ENCODE measurements around the gene ZBED1.
A peak's percentile ranks its signal among the peaks of the same experiment; 100 is the strongest.
"Not testable (repeated sequence)": the region's sequence is repeated elsewhere in the genome, so short reads cannot be mapped to it uniquely, and the experiment has no call there.

ZBED1 gene

GRCh38 chrX:2474963-2475726, 25.6 kb downstream of the ZBED1 start:
- no peak for DNase-seq (ENCODE audit: low spot score)

GRCh38 chrX:2474280-2474962, 26.4 kb downstream of the ZBED1 start:
- DNase-seq (ENCODE audit: low spot score), result no peak

- DNase-seq (ENCODE audit: low spot score), result not testable (repeated sequence)
These were observed 27.7 kb downstream of the ZBED1 start for GRCh38 chrX:2473064-2473463.

DNA sequence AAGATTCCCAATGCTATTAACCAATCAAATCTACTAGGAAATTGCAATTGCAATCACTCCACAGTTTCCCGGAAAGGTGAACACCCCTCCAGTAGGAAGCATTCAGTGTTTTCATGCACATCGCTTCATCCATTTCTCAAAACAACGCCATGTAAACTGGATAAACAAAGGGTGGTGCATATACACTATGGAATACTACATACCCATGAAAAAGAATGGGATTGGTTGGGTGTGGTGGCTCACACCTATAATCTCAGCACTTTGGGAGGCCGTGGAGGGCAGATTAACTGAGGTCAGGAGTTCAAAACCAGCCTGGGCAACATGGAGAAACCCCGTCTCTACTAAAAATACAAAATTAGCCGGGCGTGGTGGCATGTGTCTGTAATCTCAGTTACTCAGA, 29.1 kb downstream of the ZBED1 start:
- DNase-seq (ENCODE audit: low spot score), result no peak

- not testable (repeated sequence) for DNase-seq (ENCODE audit: low spot score)
These were observed 29.6 kb downstream of the ZBED1 start for GRCh38 chrX:2471126-2471525.

DNA sequence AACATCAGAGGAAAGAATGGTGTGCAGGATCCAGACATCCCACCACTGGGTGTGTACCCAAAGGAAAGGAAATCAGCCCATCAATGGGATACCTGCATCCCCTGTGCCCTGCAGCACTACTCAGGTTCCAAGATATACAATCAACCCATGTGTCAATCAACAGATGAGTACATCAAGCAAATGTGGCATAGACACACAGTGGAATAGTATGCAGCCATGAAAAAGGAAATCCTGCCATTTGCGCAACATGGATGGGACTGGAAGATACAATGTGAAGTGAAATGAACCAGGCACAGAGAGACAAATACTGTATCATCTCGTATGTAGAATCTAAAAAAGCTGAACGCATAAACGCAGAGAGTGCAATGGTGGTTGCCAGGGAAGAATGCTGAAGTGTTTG, 30.9 kb downstream of the ZBED1 start:
- DNase-seq (ENCODE audit: low spot score), result not testable (repeated sequence)

DNA sequence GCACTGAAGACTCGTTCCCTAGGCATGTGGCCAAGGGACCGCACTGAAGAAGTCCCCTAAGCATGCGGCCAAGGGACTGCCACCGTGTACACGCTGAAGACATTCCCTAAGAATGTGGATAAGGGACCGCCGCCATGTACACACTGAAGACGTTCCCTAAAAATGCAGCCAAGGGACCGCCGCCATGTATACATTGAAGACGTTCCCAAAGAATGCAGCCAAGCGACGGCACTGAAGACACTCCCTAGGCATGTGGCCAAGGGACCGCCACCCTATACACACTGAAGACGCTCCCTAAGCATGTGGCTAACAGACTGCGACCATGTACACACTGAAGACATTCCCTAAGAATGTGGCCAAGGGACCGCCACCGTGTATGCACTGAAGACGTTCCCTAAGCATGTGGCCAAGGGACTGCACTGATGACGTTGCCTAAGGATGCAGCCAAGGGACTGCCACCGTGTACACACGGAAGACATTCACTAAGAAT, 31.5 kb downstream of the ZBED1 start:
- DNase-seq (ENCODE audit: low spot score), result no peak

GRCh38 chrX:2468261-2469195, 32.2 kb downstream of the ZBED1 start:
- DNase-seq (ENCODE audit: low spot score), result no peak

DNA sequence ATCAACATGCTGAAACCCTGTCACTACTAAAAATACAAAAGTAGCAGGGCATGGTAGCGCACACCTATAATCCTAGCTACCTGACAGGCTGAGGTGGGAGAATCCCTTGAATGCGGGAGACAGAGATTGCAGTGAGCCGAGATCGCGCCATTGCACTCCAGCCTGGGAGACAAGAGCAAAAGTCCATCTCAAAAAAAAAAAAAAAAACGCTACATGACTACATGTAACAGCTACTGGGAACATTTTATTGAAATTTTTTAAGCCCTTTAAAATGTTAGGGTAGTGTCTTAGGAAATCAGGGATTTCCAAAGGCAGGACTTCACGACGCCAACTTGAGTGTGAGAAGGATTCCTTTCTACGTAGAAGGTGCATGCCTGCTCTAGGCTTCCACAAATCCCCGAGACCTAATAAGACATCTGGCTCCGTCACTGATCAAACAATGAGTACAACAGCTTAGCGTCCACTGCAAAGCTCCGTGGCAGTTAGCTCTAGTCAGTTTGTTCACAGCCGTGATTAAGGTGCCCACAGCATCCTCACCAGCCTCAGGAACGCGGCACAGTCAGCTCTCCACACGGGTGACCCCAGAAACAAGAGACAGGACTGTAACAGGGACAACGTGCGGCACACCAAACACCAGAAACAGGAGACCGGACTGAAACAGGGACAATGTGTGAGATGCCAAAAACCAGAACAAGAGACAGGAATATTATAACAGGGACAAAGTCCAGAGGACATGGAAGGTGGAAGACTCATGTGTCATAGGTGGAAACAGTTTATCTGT, 33.7 kb downstream of the ZBED1 start:
- no peak for DNase-seq (ENCODE audit: low spot score)

- DNase-seq (ENCODE audit: low spot score), result no peak
These were observed 36.1 kb downstream of the ZBED1 start for GRCh38 chrX:2464677-2465166.

DNA sequence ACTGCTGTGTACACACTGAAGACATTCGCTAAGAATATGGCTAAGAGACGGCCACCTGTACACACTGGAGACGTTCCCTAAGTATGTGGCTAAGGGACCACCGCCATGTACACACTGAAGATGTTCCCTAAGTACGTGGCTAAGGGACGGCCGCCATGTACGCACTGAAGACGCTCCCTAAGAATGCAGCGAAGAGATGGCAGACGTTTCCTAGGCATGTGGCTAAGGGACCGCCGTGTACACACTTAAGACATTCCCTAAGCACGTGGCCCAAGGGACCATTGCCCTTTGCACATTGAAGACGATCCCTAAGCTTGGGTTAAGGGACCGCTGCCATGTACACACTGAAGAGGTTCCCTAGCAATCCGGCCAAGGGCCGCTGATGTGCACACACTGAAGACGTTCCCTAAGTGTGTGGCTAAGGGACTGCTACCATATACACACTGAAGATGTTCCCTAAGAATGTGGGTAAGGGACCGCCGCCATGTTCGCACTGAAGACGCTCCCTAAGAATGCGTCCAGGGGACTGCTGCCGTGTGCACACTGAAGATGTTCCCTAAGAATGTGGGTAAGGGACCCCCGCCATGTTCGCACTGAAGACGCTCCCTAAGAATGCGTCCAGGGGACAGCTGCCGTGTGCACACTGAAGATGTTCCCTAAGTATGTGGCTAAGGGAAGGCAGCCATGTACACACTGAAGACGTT, 36.7 kb downstream of the ZBED1 start:
- no peak for DNase-seq (ENCODE audit: low spot score)

GRCh38 chrX:2463481-2463880, 37.3 kb downstream of the ZBED1 start:
- not testable (repeated sequence) for DNase-seq (ENCODE audit: low spot score)

GRCh38 chrX:2462780-2463179, 38.0 kb downstream of the ZBED1 start:
- peak; percentile 27 for DNase-seq (ENCODE audit: low spot score)

DNA sequence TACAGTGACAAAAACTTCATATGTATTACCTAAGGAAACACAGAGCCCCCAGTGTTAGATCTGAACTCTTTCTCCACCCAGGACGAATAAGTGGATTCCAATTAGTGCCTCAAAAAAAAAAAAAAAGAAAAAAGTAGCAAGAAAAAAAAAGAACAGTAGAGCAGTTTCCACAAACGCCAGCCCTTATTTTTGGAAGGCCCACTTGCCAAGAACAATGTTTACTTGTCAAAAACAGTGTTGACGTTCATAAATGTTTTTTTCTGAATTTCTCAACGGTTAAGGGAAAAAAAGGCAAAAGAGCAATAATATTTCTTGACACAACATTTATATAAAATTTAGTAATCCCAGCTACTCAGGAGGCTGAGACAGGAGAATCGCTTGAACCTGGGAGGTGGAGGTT, 38.7 kb downstream of the ZBED1 start:
- no peak for DNase-seq (ENCODE audit: low spot score)

DNA sequence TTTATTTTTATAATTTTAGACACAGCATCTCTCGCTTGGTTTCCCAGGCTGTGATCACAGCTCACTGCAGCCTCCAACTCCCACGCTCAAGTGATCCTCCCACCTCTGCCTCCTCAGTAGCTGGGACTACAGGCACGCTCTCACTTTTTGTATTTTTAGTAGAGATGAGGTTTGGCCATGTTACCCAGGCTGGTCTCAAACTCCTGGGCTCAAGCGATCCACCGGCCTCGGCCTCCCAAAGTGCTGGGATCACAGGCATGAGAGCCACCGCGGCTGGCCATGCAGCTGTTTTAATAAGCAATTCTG, 39.1 kb downstream of the ZBED1 start:
- DNase-seq (ENCODE audit: low spot score), result no peak

DNA sequence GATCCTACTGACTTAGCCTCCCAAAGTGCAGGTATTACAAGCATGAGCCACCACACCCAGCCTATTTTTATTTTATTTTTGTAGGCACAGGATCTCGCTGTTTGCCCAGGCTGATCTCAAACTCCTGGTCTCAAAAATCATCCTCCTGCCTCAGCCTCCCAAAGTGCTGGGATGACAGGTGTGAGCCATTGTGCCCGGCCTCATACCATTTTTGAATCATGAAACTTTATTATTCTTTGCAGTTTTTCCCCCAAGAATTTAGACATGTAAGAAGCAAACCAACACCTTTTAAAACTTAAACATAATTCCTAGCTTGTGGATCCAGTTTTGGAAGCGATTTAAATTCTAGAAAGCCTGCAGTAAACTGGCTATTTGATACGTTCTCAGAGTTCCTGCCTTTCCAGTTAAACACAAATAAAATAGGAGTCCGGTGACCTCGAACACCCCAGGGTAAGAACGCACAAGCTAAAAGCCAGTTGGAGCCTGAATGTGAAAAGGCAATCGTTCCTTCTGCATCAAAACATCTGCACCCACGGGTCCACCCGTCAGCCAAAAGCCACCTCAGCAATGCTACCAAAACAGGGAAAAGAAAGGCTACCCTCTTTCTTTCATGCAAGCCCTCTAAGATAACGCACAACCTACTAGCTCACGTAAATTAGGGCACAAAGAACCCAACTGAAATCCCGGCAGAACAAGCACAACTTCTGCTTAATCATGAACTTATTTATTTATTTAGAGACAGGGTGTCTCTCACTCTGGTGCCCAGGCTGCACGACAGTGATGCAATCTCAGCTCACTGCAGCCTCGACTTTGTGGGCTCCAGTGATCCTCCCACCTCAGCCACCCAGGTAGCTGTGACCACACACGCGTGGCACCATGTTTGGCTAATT, 39.7 kb downstream of the ZBED1 start:
- DNase-seq (ENCODE audit: low spot score), result not testable (repeated sequence)

DNA sequence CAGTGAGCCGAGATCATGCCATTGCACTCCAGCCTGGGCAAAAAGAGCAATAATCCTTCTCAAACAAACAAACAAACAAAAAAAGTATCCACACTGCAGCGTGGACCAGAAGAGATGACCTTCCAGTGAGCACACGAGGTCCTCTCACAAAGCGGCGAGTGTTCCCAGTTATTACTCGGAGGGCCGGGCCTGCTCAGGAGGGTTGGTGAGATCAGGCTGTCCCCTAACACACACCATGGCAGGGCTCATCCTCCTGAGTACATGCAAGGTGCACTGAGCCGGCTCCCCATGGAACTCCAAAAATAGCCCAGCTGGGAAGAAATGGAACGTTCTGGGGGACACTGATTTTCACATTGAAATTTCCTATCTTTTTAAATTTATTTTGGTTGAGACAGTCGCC, 40.7 kb downstream of the ZBED1 start:
- DNase-seq (ENCODE audit: low spot score), result not testable (repeated sequence)

DNA sequence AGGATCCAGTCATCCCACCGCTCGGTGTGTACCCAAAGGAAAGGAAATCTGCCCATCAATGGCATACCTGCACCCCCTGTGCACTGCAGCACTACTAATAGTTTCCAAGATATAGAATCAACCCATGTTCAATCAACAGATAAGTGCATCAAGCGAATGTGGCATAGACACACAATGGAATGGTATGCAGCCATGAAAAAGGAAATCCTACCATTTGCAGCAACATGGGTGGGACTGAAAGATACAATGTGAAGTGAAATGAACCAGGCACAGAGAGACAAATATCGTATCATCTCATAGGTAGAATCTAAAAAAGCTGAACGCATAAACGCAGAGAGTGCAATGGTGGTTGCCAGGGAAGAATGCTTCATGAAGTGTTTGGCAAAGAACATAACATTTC, 42.5 kb downstream of the ZBED1 start:
- no peak for DNase-seq (ENCODE audit: low spot score)

DNA sequence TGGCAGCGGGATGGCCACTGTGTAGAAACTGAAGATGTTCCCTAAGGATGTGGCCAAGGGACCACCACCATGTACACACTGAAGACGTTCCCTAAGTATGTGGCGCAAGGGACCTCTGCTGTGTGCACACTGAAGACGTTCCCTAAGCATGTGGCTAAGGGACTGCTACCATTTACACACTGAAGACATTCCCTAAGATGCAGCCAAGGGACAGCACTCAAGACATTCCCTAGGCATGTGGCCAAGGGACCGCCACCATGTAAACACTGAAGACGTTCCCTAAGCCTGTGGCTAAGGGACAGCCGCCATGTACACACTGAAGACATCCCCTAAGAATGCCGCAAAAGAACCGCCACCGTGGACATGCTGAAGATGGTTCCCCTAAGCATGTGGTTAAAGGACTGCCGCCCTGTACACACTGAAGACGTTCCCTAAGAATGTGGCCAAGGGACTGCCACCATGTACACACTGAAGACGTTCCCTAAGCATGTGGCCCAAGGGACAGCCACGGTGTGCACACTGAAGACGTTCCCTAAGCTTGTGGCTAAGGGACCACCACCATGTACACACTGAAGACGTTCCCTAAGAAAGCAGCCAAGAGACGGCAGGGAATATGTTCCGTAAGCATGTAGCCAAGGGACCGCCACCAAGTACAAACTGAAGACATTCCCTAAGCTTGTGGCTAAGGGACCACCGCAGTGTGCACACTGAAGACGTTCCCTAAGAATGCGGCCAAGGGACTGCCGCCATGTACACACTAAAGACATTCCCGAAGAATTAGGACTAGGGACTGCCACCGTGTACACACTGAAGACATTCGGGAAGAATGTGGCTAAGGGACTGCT, 43.3 kb downstream of the ZBED1 start:
- no peak for DNase-seq (ENCODE audit: low spot score)
